NB4 (cell line): Measurements from ENCODE around the gene OTUB2.

Experiments
- DNase-seq: peaks from one replicate; pipeline ENCODE4 v3.0.0; 2010; ENCODE audit warnings: low read depth
- H3K4me3 ChIP-seq: one replicate; pipeline ENCODE4 v1.5.1; 2011; ENCODE audit warnings: mild to moderate bottlenecking, low read depth, low read length, moderate library complexity
- CTCF ChIP-seq: IDR thresholded peaks from one replicate; pipeline ENCODE4 v1.5.1; 2012; ENCODE audit warnings: low read depth, low read length
- MAX ChIP-seq: IDR thresholded peaks from 2 replicates; pipeline ENCODE4 v1.6.1; 2011; ENCODE audit warnings: low read depth, low read length
- MYC ChIP-seq: IDR thresholded peaks from 2 replicates; pipeline ENCODE4 v1.6.1; 2011; ENCODE audit warnings: low read depth, low read length
- POLR2A ChIP-seq: IDR thresholded peaks from 2 replicates; pipeline ENCODE4 v1.6.1; 2011; ENCODE audit warnings: mild to moderate bottlenecking; ENCODE audit not compliant: insufficient read length; ENCODE audit errors: extremely low read depth

The OTUB2 gene

GRCh38 chr14:94041551-94042346 is 15.6 kb downstream of the OTUB2 start:
- no peak for DNase-seq
- no peak for TF ChIP-seq MYC
- TF ChIP-seq CTCF: no peak
- no peak for TF ChIP-seq POLR2A
- no peak for TF ChIP-seq MAX
- no peak overlapping the region for H3K4me3 ChIP-seq

GRCh38 chr14:94042433-94043091 is 16.4 kb downstream of the OTUB2 start:
- no peak overlapping the region for H3K4me3 ChIP-seq
- DNase-seq: no peak
- TF ChIP-seq MAX (no peak), MYC (no peak), POLR2A (no peak), CTCF (no peak)

GRCh38 chr14:94043111-94043755 is 17.1 kb downstream of the OTUB2 start:
- TF ChIP-seq CTCF (no peak), POLR2A (no peak), MAX (no peak), MYC (no peak)
- DNase-seq: no peak
- H3K4me3 ChIP-seq: no peak overlapping the region

- TF ChIP-seq MAX (no peak), CTCF (no peak), MYC (no peak), POLR2A (no peak)
- no peak for DNase-seq
- H3K4me3 ChIP-seq: no peak overlapping the region
Observed at GRCh38 chr14:94043756-94044475, 17.8 kb downstream of the OTUB2 start.

- no peak for DNase-seq
- no peak for TF ChIP-seq MYC
- no peak for TF ChIP-seq POLR2A
- no peak overlapping the region for H3K4me3 ChIP-seq
Observed at GRCh38 chr14:94044476-94045091, 18.4 kb downstream of the OTUB2 start.
